GM19324 (cell line): ENCODE measurements around the gene PIANP.
"Not testable (repeated sequence)": the region's sequence is repeated elsewhere in the genome, so short reads cannot be mapped to it uniquely, and the experiment has no call there.

Experiments
- ATAC-seq: cut with Tn5 transposase; IDR thresholded peaks from one replicate; pipeline ENCODE4 v1.9.1; 2021; ENCODE audit warnings: mild to moderate bottlenecking, moderate library complexity; ENCODE audit not compliant: unreplicated experiment, low FRiP score

PIANP gene, protein sequence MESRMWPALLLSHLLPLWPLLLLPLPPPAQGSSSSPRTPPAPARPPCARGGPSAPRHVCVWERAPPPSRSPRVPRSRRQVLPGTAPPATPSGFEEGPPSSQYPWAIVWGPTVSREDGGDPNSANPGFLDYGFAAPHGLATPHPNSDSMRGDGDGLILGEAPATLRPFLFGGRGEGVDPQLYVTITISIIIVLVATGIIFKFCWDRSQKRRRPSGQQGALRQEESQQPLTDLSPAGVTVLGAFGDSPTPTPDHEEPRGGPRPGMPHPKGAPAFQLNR

DNA sequence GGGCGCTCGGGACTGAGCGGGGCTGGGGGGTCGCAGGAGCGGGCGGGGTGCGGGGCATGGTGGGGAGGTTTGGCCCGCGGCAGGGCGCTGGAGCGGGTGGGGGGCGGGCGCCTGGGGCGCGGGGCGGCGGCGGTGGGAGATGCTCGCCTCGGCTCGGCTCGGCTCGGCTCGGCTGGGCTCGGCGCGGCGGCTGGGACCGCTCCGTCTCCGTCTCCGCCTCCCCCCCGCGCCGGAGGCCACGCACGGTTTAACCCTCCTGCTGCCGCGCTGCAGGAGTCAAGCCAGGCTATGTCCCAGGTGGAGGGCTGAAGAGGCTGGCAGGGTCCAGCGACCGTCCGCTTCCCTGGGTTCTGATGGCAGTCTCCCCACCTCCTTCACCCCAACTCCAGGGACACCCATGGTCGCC is at the start of gene PIANP:
TSS of gene PIANP (minus strand) at position 170 of the 406 bp plus-strand sequence. CDS start 2,754 bp downstream, outside the sequence.
- ATAC-seq, result no peak

DNA sequence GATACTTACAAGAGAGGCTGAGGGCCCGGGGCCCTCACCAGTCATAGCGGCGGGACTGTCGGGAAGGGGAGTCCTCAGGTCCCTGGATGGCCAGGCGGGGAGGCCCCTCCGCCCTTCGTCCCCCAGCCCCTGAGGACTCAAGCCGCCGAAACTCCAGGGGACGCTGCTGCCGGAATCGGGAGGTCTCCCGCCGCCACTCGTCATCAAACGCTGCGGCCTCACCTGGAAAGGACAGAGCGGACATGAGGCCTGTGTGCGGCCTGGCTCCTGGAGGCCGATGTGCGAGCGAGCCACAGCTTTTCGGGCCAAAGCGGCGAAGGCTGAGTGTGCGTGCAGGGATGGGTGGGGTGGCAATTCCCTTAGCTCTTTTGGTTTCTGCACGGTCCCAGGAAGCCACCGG is 48.1 kb upstream of the PIANP start:
- ATAC-seq, result no peak

DNA sequence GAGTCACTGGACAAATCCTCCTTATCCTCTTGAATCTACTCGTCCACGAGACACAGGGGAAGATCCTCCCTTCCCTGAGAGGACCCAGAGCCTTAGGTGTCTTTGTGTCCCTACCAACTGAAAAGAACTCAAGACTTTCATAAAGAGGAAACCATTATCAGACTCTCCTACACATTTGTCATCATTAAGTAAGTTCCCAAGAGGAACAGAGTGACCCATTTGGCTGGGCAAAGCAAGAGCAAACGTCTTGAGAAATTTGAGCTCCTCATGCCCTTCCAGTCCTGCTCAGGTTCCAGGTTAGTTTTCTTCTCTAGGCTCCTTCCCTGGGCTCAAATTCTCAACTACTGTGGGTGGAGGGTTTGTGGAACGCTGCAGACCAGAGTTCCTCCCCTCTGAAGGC is 46.6 kb upstream of the PIANP start:
- ATAC-seq, result no peak

DNA sequence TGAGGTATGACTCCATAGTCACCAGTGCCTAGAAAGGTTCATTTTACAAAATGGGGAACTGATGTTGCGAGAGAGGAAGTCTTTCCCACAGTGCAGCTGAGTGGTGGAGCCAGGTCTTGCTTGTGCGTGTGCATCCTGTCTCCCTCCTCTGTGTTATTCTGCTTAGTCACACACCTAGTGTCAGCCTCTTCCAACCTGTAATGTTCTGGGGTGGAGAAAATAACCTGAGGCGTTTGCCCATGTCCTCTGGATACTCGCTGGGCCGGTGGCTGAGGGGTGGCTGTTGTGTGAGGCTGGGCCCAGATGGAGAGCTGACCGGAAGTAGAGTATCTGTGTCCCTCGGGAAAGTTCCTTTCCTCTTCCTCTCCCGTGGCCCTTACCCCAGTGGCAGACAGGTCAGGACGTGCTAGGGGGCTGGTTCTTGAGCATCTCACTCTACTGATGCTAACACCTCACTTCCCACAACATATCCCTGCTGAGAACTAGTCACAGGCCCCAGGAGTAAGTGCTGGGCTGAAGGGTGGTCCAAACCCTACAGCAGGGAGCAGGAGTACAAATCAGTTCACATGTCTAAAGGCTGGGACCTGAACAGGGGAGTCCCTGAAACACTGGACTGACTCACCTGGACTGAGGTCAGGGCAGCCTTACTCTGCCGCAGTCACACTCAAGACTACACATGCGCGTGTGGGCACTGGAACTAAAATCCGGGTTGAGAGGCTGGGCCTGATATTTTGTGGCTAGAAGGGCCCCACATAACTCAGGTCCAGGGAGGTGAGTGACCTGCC is 45.3 kb upstream of the PIANP start:
- ATAC-seq, result no peak

DNA sequence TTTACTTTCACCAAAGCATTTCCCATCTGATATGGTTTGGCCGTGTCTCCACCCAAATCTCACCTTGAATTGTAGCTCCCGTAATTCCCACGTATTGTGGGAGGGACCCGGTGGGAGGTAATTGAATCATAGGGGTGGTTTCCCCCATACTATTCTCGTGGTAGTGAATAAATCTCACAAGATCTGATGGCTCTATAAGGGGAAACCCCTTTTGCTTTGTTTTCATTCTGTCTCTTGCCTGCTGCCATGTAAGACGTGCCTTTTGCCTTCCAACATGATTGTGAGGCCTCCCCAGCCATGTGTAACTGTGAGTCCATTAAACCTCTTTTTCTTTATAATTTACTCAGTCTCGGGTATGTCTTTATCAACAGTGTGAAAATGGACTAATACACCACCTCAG is 42.7 kb upstream of the PIANP start:
- ATAC-seq, result not testable (repeated sequence)

DNA sequence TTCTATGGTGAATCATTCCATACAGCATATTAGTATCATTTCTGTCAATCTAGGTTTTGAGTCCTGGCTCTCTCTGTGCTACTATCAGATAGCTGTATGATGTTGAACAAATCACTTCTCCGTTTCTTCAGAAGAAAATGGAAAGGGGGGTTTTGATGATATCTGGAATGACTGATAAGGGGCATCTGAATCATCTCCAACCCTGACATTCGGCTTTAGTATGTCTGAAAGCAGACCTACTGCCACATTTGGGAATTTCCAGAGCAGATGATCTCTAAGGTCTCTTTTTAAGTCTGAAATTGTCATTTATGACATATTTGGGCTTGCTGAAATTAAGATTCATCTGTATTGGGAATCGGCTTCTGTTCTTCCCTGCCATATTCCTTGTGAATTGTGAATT is 42.2 kb upstream of the PIANP start:
- no peak for ATAC-seq

DNA sequence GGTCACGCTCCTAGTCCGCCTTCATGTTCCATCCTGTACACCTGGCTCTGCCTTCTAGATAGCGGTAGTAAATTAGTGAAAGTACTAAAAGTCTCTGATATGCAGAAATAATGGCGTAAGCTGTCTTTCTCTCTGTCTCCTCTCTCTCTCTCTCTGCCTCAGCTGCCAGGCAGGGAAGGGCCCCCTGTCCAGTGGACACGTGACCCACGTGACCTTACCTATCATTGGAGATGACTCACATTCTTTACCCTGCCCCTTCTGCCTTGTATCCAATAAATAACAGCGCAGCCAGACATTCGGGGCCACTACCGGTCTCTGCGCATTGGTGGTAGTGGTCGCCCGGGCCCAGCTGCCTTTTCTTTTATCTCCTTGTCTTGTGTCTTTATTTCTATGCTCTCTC is 41.5 kb upstream of the PIANP start:
- not testable (repeated sequence) for ATAC-seq

DNA sequence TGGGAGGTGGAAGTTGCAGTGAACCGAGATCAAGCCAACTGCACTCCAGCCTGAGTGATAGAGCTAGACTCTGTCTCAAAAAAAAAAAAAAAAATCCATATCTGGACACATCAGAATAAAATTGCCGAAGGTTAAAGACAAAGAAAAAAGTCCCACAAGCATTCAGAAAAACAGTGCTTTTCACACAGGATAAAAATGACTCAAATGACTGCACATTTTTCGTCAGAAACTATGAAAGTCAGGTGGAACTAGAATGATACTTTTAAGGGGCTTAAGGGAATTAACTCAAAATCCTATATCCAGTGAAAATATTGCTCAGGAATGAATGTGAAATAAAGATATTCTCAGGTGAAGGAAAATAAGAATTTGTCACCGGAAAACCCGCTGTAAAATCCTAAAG is 36.1 kb upstream of the PIANP start:
- no peak for ATAC-seq

DNA sequence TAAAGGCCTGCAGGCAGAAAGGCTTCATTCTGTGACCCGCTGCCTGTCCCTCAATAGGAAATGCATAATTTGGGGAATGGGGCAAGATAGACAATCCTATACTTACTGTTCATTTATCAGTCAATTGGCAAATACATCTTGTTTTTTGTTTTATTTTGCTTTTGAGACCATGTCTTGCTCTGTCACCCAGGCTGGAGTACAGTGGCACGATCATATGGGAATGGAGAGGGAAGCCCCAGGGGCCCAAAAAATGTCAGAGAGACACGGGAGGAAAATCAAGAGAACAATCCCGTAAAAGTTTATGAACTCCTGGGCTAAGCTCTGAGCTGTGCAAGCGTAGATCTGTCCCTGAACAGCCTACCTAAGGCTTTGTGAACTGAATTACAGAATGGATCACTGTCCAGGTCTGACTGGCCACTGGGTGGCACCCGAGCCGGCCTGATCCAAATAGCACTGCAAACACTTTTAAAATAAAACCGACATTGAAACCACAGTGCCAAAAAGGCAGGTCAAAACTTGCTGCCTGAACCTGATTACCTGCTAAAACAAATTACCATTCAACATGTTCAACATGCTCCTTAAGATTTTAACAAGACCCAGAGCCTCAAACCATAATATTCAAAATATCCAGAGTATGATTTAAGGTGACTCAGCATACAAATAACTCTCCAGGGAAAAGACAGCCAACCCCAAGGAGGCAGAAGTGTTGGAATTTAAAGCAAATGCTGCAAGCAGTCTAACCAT is 35.0 kb upstream of the PIANP start:
- no peak for ATAC-seq

DNA sequence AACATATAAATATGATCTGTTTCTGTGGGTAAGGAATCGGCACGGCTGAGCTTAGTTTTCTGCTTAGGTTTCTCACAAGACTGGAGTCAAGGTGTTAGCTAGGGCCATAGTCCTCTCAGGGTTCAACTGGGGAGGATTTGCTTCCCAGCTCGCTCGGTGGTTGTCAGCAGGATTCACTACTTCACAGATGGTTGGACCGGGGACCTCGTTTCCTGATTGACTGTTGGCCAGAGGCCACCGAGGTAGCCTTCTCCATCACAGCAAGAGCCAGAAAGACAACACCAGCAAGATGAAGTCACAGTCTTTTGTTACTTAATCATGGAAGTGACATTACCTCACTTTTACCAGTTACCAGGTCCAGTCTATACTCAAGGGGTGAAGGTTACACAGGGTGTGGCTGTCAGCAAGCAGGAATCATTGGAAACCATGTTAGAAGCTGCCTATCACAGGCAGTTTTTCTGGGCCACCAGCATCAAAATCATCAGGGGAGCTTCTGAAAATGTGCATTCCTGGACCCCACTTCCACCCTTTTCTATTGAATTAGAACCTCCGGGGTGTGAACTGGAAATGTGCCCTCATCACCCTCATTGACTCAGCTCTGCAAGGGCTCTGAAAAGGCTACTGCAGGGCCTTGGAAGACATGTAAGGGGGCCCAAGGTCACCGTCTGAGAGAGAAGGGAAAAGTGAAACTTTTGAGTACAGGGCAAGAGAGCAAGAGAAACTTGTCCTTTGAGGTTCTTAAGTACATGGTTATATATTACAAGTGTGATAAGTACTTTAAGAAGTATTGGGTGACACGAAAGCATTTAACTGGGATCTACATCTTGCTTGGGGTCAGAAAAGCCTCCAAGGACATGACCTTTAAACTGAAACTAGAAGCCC is 34.1 kb upstream of the PIANP start:
- no peak for ATAC-seq

DNA sequence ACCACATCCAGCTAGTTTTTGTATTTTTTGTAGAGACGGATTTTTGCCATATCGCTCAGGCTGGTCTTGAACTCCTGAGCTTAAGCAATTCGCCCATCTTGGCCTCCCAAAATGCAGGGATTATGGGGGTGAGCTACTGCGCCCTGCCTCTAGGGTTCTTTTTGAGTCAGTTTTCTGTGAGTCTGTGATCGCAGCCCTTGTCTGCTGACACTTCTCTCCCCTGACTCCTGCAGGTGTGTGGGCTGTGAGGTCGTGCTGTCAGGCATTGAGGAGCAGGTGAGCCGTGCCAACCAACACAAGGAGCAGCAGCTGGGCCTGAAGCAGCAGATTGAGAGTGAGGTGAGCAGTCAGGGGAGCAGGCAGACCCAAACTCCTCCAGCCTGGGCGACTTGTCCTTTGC is 29.6 kb upstream of the PIANP start:
- no peak for ATAC-seq

DNA sequence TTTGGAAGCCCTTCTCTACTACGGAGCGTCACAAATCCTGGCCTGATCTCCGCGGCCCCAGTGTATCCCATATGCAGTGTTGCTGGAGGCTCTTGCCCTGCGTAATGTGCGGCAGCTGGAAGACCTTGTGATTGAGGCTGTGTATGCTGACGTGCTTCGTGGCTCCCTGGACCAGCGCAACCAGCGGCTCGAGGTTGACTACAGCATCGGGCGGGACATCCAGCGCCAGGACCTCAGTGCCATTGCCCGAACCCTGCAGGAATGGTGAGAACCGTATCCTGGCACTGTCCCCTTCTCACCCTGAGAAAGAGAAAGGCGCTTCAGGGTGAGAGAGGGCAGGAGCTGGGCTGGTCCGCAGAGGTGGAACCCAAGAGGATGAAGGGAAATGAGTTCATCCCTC is 28.6 kb upstream of the PIANP start:
- no peak for ATAC-seq

DNA sequence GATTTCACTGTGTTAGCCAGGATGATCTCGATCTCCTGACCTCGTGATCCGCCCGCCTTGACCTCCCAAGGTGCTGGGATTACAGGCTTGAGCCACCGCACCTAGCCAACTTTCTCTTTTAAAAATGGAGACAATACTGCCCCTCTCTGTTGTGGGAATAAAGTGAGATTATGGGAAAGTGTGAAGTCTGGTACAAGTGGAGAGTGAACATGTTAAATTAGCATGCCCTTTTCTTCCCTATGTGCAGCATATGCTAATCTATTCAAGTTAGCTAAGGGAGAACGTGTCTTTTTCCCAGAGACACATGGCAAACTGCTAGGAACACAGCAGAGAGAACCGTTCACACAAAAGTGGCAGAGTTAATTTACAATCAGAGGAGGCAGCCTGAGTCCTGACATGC is 24.7 kb upstream of the PIANP start:
- no peak for ATAC-seq

DNA sequence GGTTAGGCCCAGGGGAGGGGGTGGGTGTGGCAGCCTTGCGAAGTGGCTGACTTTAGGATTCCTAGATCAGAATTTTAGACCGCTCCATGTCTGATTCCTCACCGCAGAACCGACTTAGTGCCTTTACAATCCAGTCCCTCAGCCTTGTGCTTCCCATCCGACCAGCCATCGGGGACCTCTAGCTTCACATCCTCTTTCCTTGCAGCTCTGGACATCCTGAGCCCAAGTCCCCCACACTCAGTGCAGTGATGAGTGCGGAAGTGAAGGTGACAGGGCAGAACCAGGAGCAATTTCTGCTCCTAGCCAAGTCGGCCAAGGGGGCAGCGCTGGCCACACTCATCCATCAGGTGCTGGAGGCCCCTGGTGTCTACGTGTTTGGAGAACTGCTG is 23.8 kb upstream of the PIANP start:
- ATAC-seq, result peak; percentile 12

DNA sequence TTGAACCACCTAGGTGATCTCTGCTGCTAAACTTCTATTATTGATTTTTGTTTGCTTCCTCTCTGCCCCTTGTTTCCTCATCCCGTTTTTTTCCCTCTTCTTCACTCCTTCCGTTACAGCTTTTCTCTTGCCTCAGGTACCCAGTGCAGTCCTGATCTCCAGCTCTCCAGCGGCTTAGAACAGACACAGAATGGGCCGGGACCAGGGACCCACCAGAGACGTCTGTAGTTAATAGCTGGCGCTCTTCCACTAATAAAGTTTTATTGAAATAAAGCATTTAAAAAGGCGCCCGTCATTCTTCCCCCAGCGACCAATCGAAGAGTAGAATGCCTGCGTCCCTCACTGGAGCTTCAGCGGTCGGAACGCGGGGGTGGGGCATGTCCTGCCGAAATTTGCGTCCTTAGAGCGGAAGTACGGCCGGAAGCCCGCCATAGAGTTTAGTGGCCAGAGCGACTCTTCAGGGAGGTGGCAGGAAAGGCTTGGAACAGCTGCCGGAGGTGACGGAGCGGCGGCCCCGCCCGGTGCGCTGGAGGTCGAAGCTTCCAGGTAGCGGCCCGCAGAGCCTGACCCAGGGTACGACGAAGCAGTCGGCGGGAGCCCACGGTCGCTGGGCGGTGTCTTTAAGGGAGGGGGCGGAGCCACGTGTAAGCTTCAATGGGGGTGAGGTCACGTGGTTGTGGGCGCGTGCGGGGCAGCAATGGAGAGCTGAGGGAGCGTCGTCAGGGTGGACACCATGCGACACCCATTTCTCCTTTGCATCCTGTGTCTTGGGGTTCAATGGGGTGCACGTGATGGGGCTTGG is 23.2 kb upstream of the PIANP start, which contains the start of gene COPS7A:
TSS of gene COPS7A (plus strand) at position 440 of the 802 bp plus-strand sequence. CDS start 611 bp downstream, outside the sequence.
- ATAC-seq, result peak; percentile 97

DNA sequence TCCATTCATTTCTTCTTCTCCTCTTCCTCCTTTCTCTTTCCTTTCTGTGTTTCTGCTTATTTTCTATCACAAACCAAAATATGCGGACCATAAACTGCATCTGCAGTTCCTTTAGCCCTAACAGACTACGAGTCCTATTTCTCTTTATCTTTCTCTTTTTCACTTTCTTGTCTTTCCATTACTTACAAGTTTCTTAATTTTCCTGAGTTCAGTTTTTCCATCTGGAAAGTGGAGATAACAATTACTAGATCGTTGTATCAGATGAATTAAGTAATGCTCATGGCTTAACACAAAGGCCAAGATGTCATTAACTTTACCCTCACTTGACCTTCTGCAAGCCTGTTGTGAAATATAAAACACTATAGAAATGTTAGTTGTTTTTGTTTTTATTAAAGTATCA is 22.2 kb upstream of the PIANP start:
- no peak for ATAC-seq

DNA sequence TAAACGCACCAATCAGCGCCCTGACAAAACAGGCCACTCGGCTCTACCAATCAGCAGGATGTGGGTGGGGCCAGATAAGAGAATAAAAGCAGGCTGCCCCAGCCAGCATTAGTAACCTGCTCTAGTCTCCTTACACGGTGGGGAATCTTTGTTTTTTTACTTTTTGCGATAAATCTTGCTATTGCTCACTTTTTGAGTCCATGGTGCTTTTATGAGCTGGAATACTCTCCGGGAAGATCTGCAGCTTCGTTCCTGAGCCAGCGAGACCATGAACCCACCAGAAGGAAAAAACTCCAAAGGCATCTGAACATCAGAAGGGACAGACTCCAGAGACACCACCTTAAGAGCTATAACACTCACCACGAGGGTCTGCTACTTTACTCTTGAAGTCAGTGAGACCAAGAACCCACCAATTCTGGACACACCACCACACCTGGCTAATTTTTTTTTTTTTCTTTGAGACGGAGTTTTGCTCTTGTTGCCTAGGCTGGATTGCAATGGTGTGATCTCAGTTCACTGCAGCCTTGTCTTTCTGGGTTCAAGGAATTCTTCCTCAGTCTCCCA is 16.3 kb upstream of the PIANP start:
- ATAC-seq, result no peak

DNA sequence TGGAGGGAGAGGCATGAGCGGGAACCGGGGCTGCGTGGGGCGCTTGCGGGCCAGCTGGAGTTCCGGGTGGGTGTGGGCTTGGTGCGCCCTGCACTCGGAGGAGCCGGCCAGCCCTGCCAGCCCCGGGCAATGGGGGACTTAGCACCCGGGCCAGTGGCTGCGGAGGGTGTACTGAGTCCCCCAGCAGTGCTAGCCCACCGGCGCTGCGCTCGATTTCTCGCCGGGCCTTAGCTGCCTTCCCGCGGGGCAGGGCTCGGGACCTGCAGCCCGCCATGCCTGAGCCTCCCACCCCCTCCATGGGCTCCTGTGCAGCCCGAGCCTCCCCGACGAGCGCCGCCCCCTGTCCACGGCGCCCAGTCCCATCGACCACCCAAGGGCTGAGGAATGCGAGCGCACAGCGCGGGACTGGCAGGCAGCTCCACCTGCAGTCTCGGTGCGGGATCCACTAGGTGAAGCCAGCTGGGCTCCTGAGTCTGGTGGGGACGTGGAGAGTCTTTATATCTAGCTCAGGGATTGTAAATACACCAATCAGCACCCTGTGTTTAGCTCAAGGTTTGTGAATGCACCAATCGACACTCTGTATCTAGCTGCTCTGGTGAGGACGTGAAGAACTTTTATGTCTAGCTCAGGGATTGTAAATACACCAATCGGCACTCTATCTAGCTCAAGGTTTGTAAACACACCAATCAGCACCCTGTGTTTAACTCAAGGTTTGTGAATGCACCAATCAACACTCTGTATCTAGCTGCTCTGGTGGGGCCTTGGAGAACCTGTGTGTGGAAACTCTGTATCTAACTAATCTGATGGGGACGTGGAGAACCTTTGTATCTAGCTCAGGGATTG is 15.6 kb upstream of the PIANP start:
- ATAC-seq, result not testable (repeated sequence)
